Lower leg skin (tissue), 3 donors: ENCODE measurements around the gene C1QTNF12.

ENCODE experiments used
- CTCF ChIP-seq, 3 donors: fragments of 450-650 bp; IDR thresholded peaks; one replicate each; pipeline ENCODE4 v1.5.1; 2016; ENCODE audit warnings: antibody characterized with exemption in 3 of 3, mild to moderate bottlenecking in 3 of 3, moderate library complexity in 2 of 3
- POLR2A ChIP-seq, 2 donors: fragments of 450-650 bp; IDR thresholded peaks; one replicate each; pipeline ENCODE4 v1.6.1; 2016 to 2017; ENCODE audit warnings: antibody characterized with exemption in 2 of 2, mild to moderate bottlenecking in 1 of 2, moderate library complexity in 1 of 2

GRCh38 chr1:1217621-1218523 is 28.6 kb downstream of the C1QTNF12 start:
- TF ChIP-seq CTCF (IDR thresholded peaks at IDR 0.05) (no peak), POLR2A (IDR thresholded peaks at IDR 0.05) (no peak)
